ENCODE measurements around the gene GTF2IRD1.
"Not testable (repeated sequence)": the region's sequence is repeated elsewhere in the genome, so short reads cannot be mapped to it uniquely, and the experiment has no call there.

GTF2IRD1 gene

DNA sequence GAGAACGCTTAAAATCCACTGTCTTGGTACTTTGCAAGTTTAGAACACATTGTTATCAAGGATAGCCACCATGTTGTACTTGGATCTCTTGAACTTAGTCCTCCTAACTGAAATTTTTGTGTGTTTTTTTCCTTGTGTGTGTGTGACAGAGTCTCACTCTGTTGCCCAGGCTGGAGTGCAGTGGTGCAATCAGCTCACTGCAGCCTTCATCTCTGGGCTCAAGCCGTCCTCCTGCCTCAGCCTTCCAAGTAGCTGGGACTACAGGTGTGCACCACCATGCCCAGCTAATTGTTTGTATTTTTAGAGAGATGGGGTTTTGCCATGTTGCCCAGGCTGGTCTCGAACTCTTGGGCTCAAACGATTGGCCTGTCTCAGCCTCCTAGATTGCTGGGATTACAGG, 34.5 kb upstream of the GTF2IRD1 start:
- H3K36me3 Mint-ChIP-seq, H3K27ac Mint-ChIP-seq: not testable (repeated sequence)

DNA sequence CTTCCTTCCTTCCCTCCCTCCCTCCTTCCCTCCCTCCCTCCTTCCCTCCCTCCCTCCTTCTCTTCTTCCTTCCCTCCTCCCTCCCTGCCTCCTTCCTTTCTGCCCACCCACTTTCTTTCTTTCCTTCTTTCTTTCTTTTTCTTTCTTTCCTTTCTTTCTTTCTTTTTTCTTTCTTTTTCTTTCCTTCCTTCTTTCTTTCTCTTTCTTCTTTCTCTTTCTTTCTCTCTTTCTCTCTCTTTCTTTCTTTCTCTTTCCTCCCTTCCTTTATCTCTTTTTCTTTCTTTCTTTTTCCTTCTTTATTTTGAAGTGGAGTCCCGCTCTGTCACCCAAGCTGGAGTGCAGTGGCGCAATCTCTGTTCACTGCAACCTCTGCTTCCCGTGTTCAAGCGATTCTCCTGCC, 33.7 kb upstream of the GTF2IRD1 start:
- Mint-ChIP-seq H3K27me3 (no peaks in the 10 kb centered on the region), H3K9me3 (no peaks in the 10 kb centered on the region), H3K4me1 (peaks cover 17% of the 10 kb centered on the region), H3K36me3 (no peaks in the 10 kb centered on the region), H3K27ac (peak overlapping the region; percentile 21), H3K4me3 (no peak overlapping the region)
- no peak for ATAC-seq

More for the DNA sequence above, 34.5 kb upstream of the GTF2IRD1 start:
- H3K4me1 Mint-ChIP-seq = peaks cover 17% of the 10 kb centered on the region
- not testable (repeated sequence) for H3K27me3 Mint-ChIP-seq, ATAC-seq, H3K4me3 Mint-ChIP-seq, H3K9me3 Mint-ChIP-seq

DNA sequence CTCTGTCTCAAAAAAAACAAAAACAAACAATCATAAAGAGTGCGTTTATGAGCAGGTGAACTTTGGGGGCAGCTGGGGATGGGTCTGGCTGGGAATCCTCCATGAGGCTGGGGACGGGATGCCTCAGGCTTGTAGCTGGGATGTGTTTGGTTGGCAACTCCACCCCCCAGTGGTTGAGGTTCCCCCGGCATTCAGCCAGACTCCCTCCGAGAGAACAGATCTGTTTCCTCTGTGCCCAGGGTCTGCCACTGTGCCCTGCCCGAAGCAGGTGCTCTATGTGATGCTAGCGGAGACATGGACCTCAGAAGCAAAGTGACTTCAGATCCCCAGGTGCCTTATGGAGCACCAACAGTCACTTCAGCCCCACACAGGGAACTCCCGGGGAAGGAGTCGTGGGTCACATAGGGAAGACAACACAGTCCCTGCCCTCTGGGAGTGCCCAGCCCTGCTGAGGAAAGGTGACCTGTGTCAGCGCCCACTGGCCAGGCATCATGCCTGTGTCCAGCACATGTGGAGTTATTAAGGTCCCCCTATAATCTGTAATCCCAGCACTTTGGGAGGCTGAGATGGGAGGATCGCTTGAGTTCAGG, 29.3 kb upstream of the GTF2IRD1 start:
- no peak for ATAC-seq
- Mint-ChIP-seq H3K27ac (no peak overlapping the region), H3K36me3 (no peaks in the 10 kb centered on the region), H3K4me3 (no peak overlapping the region), H3K27me3 (no peaks in the 10 kb centered on the region), H3K4me1 (peaks cover 9% of the 10 kb centered on the region), H3K9me3 (no peaks in the 10 kb centered on the region)

DNA sequence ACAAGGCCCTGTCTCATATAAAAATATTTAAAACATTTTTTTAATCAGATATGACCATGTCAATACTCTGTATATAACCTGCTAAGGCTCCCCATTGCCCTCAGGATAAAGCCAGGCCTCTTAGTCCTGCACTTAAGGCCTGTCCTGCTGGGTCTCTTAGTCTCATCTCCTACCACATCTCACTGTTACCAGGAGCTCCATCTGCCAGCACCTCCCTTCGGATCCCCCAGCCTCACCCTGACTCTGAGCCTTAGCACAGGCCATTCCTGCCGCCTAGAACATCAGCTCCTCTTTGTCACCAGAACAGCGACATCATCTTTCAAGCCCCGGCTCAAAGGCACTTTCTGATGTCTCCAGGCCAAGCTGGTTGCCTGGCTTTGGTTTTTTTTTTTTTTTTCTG, 25.7 kb upstream of the GTF2IRD1 start:
- no peaks in the 10 kb centered on the region for H3K36me3 Mint-ChIP-seq
- H3K27me3 Mint-ChIP-seq = no peaks in the 10 kb centered on the region
- ATAC-seq = no peak
- no peaks in the 10 kb centered on the region for H3K9me3 Mint-ChIP-seq
- H3K4me1 Mint-ChIP-seq = no peaks in the 10 kb centered on the region
- H3K4me3 Mint-ChIP-seq = no peak overlapping the region
- H3K27ac Mint-ChIP-seq = no peak overlapping the region

DNA sequence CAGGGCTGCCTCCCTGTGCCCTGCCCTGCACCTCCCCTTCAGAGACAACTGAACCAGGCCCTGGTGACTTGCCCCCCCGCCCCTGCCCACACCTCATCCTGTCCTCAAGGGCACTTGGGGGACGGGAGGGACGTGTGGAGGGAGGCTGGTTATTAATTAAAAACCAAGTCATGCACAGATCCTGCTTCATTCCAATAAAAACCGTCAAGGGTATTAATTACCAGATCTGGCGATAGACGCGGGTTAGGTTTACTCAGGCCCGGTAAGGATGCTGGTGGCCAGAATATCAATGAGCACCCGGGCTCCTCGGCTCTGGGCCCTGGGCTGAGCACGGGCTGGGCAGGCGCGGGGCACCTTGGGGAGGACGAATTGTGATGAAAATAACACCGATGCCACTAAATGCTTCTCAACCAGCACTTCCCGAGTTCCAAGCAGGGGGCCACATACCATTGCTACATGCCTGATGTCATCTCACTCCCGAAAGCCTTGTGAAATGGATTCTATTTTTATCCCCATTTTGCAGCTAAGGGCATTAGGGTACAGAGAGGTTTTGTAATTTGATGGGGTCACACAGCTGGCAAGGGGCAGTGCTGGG, 24.5 kb upstream of the GTF2IRD1 start:
- Mint-ChIP-seq H3K36me3 (no peaks in the 10 kb centered on the region), H3K27me3 (no peaks in the 10 kb centered on the region), H3K4me1 (no peaks in the 10 kb centered on the region), H3K4me3 (no peak overlapping the region), H3K9me3 (no peaks in the 10 kb centered on the region), H3K27ac (no peak overlapping the region)
- ATAC-seq = no peak

DNA sequence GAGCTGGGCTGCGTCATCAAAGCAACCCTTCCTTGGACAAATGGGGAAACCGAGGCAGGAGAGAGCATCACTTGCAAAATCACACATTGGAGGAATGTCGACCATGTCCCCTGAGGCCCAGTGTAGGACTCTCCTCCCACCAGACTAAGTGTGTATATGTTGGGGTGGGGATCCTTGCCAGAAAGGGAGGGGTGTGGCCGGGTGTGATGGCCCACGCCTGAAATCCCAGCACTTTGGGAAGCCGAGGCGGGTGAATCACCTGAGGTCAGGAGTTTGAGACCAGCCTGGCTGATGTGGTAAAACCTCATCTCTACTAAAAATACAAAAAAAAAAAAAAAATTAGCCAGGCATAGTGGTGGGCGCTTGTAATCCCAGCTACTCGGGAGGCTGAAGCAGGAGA, 23.3 kb upstream of the GTF2IRD1 start:
- H3K9me3 Mint-ChIP-seq, H3K36me3 Mint-ChIP-seq, H3K4me3 Mint-ChIP-seq, H3K27ac Mint-ChIP-seq, H3K4me1 Mint-ChIP-seq, ATAC-seq, H3K27me3 Mint-ChIP-seq: not testable (repeated sequence)

DNA sequence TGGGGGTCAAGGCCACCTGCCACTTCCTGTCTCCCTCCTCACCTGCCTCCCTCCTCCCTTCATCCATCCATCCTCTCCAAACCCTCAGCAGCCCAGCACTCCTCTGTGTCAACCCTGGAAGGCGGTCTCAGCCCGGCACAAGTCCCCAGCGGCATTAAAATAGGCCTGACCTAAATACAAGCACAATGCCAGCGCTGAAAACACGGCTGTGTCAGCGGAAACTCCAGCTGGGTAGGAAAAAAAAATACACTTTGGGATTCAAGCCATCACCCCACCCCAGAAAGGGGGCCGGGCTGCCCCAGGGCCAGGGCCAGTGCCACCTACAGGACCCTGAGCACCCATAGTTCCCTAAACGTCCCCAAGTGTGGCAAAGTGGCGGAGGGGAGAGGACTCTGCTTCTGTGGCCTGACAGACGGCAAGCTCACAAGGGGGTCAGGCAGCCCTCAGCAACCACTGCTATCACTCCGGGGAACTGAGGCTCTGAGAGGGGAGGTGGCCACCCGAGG, 22.7 kb upstream of the GTF2IRD1 start:
- Mint-ChIP-seq H3K27ac (no peak overlapping the region), H3K36me3 (no peaks in the 10 kb centered on the region), H3K4me3 (no peak overlapping the region), H3K9me3 (no peaks in the 10 kb centered on the region), H3K4me1 (no peaks in the 10 kb centered on the region), H3K27me3 (no peaks in the 10 kb centered on the region)
- ATAC-seq = no peak

DNA sequence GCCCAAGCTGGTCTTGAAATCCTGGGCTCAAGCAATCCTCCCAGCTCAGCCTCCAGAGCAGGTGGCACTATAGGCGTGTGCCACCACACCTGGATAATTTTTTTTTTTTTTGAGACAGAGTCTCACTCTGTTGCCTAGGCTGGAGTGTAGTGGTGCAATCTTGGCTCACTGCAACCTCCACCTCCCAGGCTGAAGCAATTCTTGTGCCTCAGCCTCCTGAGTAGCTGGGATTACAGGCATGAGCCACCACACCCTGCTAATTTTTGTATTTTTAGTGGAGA, 16.5 kb upstream of the GTF2IRD1 start:
- not testable (repeated sequence) for H3K36me3 Mint-ChIP-seq, ATAC-seq, H3K9me3 Mint-ChIP-seq, H3K4me1 Mint-ChIP-seq, H3K27ac Mint-ChIP-seq, H3K4me3 Mint-ChIP-seq
- H3K27me3 Mint-ChIP-seq = peaks cover 31% of the 10 kb centered on the region

DNA sequence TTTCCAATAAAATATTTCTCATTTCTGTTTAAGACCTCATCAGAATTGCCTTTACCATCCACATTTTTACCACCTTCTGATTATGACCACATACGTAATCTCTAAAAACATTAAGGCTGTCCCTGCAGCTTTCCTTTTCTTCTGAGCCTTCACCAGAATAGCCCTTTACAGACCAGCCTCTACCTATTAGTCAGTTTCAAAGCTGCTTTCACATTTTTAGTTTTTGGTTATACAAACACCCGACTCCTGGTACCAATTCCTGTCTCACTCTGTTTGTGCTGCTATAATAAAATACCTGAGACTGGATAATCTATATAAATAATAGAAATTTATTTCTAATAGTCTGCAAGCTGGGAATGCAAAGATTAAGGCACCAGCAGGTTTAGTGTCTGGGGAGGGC, 15.4 kb upstream of the GTF2IRD1 start:
- Mint-ChIP-seq H3K4me1 (no peaks in the 10 kb centered on the region), H3K36me3 (no peaks in the 10 kb centered on the region), H3K27me3 (peaks cover 31% of the 10 kb centered on the region), H3K4me3 (no peak overlapping the region), H3K9me3 (peaks cover 4% of the 10 kb centered on the region), H3K27ac (no peak overlapping the region)
- ATAC-seq = no peak

DNA sequence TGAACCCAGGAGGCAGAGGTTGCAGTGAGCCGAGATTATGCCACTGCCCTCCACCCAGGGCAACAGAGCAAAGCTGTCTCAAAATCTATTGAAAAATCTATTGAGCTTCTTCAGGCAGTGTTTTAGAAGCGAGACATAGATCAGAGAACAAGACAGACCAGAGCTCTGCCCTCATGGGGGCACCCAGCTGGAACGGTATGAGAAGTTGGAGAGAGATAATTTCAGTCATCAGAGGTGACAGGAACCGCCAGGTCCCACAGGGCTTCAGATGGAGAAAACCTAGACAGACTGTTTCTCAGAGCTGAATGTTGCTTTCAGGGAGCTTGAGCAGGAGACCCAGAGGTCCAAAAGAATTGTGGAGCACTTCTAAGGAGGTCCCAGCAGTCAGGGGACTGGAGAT, 14.2 kb upstream of the GTF2IRD1 start:
- peaks cover 4% of the 10 kb centered on the region for H3K9me3 Mint-ChIP-seq
- no peaks in the 10 kb centered on the region for H3K36me3 Mint-ChIP-seq
- no peak for ATAC-seq

DNA sequence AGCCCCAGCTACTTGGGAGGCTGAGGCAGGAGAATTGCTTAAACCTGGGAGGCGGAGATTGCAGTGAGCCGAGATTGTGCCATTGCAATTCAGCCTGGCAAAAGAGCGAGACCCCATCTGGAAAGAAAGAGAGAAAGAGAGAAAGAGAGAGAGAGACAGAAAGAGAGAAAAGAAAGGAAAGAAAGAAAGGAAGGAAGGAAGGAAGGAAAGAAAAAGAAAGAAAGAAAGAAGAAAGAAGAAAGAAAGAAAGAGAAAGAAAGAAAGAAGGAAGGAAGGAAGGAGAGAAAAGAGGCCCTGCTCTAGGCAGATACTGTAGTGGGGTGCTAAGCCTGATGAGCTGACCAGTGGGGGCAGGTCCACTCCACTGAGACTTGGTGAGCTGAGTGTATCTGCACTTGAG, 13.6 kb upstream of the GTF2IRD1 start:
- H3K9me3 Mint-ChIP-seq, H3K27ac Mint-ChIP-seq, H3K36me3 Mint-ChIP-seq, ATAC-seq, H3K4me3 Mint-ChIP-seq, H3K4me1 Mint-ChIP-seq: not testable (repeated sequence)
- H3K27me3 Mint-ChIP-seq = peaks cover 42% of the 10 kb centered on the region

More for the DNA sequence above, 14.2 kb upstream of the GTF2IRD1 start:
- Mint-ChIP-seq H3K4me3 (no peak overlapping the region), H3K27me3 (peaks cover 41% of the 10 kb centered on the region), H3K4me1 (no peaks in the 10 kb centered on the region), H3K27ac (no peak overlapping the region)

DNA sequence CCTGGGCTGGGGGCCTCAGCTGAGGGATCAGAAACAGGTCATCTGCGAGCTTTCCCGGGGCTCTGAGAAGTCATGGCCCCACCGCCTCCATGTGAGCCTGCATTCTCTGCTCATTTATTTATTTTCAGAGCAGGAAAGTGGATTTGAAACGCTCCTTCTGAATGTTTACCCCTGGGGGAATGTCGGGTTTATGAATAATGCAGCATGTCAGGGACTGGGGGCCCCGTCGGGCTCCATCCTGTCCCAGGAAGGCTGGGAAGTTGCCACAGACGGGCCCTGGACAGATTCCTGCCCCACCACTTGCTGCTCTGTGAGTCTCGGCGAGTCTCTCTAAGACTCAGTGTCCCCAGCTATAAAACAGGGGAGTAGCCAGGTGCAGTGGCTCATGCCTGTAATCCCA, 11.9 kb upstream of the GTF2IRD1 start:
- ATAC-seq = no peak
- H3K27ac Mint-ChIP-seq = no peak overlapping the region
- H3K9me3 Mint-ChIP-seq = peaks cover 4% of the 10 kb centered on the region
- H3K4me3 Mint-ChIP-seq = no peak overlapping the region
- no peaks in the 10 kb centered on the region for H3K4me1 Mint-ChIP-seq
- peaks cover 42% of the 10 kb centered on the region for H3K27me3 Mint-ChIP-seq
- H3K36me3 Mint-ChIP-seq = no peaks in the 10 kb centered on the region

DNA sequence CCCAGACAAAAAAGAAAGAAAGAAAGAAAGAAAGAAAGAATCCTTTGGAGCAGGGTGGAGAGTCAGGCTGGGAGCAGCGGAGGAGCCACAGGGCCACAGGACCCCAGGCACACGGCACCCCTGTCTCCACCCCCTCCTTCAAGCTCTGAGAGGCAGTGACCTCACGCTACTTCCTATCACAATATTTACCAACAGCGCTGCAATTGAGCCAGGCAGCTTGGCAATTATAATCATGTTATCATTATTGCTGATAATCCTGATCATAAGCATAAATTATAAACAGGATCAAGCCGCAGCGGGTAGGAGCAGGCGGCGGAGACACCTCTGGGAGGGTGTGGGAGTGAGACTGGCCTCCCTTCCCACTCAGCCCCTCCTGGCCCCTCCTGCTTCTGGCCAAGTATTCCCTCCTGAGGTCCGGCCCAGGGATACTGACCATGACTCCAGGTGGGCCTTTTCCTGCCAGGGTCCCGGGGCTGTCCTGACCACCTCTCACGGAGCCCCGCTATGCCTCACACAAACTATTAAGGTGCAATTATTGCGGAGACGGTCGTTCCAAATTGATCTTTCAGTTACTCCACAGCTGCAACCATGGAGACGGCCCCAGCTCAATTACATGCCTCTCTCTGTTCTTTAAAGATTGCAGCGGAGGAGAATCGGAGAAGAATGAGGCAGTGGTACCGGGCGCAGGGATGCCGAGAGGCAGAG, 10.0 kb upstream of the GTF2IRD1 start:
- no peak for ATAC-seq
- Mint-ChIP-seq H3K4me3 (no peak overlapping the region), H3K4me1 (no peaks in the 10 kb centered on the region), H3K36me3 (no peaks in the 10 kb centered on the region), H3K9me3 (no peaks in the 10 kb centered on the region), H3K27ac (no peak overlapping the region), H3K27me3 (peaks cover 42% of the 10 kb centered on the region)

DNA sequence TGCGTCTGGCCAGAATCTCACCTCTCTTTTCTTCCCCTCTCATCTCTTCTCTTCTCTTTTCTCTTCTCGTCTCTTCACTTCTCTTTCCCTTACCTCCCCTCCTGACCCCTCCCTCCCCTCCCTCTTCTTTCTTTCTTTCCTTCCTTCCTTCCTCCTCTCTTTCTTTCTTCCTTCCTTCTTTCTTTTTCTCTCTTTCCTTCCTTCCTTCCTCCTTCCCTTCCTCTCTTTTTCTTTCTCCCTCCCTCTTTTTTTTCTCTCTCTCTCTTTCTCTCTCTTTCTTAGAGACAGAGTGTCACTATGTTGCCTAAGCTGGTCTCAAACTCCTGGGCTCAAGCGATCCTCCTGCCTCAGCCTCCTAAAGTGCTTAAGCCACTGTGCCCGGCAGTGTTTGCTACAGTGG, 4.6 kb upstream of the GTF2IRD1 start:
- no peak for ATAC-seq
- Mint-ChIP-seq H3K4me3 (no peak overlapping the region), H3K4me1 (peaks cover 7% of the 10 kb centered on the region), H3K9me3 (no peaks in the 10 kb centered on the region), H3K27ac (peak overlapping the region; percentile 31), H3K36me3 (no peaks in the 10 kb centered on the region), H3K27me3 (peaks cover 27% of the 10 kb centered on the region)

DNA sequence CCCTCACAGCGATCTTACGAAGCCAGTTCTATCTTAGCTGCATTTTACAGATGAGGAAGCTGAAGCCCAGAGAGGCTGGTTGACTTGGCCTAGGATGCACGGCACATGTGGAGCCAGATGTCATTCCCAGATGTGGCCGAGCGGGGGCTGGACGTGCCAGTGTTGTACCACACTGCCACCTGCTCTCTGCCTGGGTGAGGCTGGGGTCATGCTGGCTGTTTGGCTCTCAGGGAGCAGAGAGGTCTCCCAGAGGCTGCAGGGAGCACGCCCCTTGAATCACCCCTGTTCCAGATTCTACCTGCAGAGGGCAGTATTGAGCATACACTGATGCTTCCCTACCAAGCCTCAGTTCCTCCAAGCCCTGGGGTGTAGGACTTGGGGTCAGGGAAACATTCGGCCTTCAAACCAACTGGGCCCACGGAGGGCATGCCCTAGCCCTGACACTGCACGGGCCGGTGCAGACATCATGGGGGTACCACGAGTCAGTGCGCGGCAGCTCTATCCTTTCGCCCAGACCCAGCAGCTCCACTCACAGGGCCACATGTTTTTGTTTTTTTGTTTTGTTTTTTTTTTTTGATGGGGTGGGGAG, 3.8 kb upstream of the GTF2IRD1 start:
- peaks cover 26% of the 10 kb centered on the region for H3K27me3 Mint-ChIP-seq
- H3K36me3 Mint-ChIP-seq = no peaks in the 10 kb centered on the region
- no peak overlapping the region for H3K4me3 Mint-ChIP-seq
- H3K9me3 Mint-ChIP-seq = no peaks in the 10 kb centered on the region
- no peak overlapping the region for H3K27ac Mint-ChIP-seq
- H3K4me1 Mint-ChIP-seq = peaks cover 7% of the 10 kb centered on the region
- peak; percentile 31 for ATAC-seq

Data from stimulated activated memory B cell treated with anti-CD40 and anti-IgM and Interleukin-4, amounts not matched to agents 10 μg/mL and 1 μg/mL and 100 μg/mL, for 72 hours (primary cell).